ENCODE data around the gene IBTK. TPM values are rescaled to one million over a fixed set of nuclear protein-coding genes. Genes with fewer than 3 reads are reported as not detected.

Gene IBTK
- total and polyA plus RNA-seq, 2 of the 4 experiments (the other 2 are of a cell fraction): 9.7 to 45.0 TPM

DNA sequence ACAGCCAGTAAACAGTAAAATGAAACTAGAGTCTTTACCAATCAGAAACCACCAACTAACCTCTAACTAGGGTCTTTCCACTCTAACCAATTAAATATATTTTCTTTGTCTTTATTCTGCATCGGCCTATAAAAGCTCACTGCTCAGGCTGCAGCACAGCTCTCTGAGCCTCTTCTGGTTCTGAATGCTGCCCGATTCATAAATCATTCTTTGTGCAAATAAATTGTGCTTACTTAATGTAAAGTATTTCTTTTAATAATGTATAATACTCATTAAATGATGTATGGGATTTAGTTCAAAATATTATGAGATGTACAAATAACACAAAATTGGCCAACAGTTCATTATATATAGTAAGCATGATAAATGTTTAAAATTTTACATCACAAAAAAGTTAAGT lies 7.9 kb downstream of the IBTK start:
- Histone ChIP-seq H2AK5ac (ENCODE audit: low read depth, low read length) (no peak overlapping the region), H2BK120ac (ENCODE audit: low read depth, low read length) (no peak overlapping the region), H3K27me3 (ENCODE audit: control insufficient read depth, insufficient read depth, low read length) (no peaks in the 10 kb centered on the region), H3K9me1 (ENCODE audit: insufficient read depth, low read length) (0 out of 2 replicates have a peak, but pooled peaks cover 7% of the 10 kb centered on the region), H3K27ac (ENCODE audit: insufficient read depth, low read length) (no peak overlapping the region), H2AFZ (replicated peaks; ENCODE audit: low read length, poor library complexity) (no peak overlapping the region), H3K4me3 (ENCODE audit: insufficient read depth, low read depth, low read length) (no peak overlapping the region), H2BK20ac (ENCODE audit: low read depth, low read length) (no peak overlapping the region), H3K36me3 (ENCODE audit: control insufficient read depth, insufficient read depth, low read length) (peaks cover 13% of the 10 kb centered on the region), H4K8ac (ENCODE audit: low read depth in 2 of 2, low read length in 2 of 2) (no peak overlapping the region), H4K91ac (ENCODE audit: insufficient read depth, low read depth, low read length) (no peak overlapping the region), H4K5ac (ENCODE audit: low read depth, low read length) (no peak overlapping the region), H3K56ac (ENCODE audit: extremely low read depth, insufficient read depth, low read length) (no peak overlapping the region), H2AK9ac (replicated peaks; ENCODE audit: low read depth, low read length, poor library complexity) (no peak overlapping the region), H2BK5ac (ENCODE audit: low read depth, low read length, poor library complexity, severe bottlenecking) (no peak overlapping the region), H3K18ac (ENCODE audit: low read depth, low read length) (no peak overlapping the region), H3K79me1 (ENCODE audit: low read depth in 1 of 2, low read length in 2 of 2) (peaks cover 18 to 49% of the 10 kb centered on the region in 2 experiments), H3K4ac (ENCODE audit: low read depth, low read length) (no peak overlapping the region), H3K14ac (replicated peaks; ENCODE audit: low read depth, low read length) (no peak overlapping the region), H3K9me3 (ENCODE audit: control insufficient read depth, insufficient read depth, low read length) (no peaks in the 10 kb centered on the region), H2BK15ac (ENCODE audit: low read depth, low read length) (no peak overlapping the region), H3K4me1 (ENCODE audit: control insufficient read depth, insufficient read depth, low read length) (peaks cover 4% of the 10 kb centered on the region), H3K23ac (ENCODE audit: low read depth, low read length) (no peak overlapping the region), H3K9ac (ENCODE audit: low read depth, low read length) (no peak overlapping the region), H3K4me2 (ENCODE audit: low read depth, low read length) (no peak overlapping the region), H4K20me1 (ENCODE audit: insufficient read depth, low read length) (peaks cover 16% of the 10 kb centered on the region)
- dilution Hi-C loops (cut with HindIII; ENCODE audit: low sequenced_read_pairs, unreplicated experiment) (no loop called here), in situ Hi-C loops (cut with MboI; ENCODE audit: low sequenced_read_pairs) (no loop called here), intact Hi-C loops (cut with micrococcal nuclease) (no loop called here)
- BruUV-seq (replicated peaks): no TSS peak
- WGBS, 2 experiments (ENCODE audit: extremely low coverage in 2 of 2, insufficient read length in 1 of 2): no CpG with 5 or more reads among the region's 2 CpGs
- DNase-seq: no peak
- POLR2A ChIA-PET (ENCODE audit: unreplicated experiment): no interaction called here
- no peak for ATAC-seq (ENCODE audit: low read depth)
- CTCF ChIA-PET: no interaction called here
- TF ChIP-seq FOS (IDR thresholded peaks at IDR 0.05; ENCODE audit: low read depth, low read length) (no peak), MXI1 (IDR thresholded peaks at IDR 0.05; ENCODE audit: borderline replicate concordance, low read depth, low read length) (no peak), BHLHE40 (IDR thresholded peaks at IDR 0.05; ENCODE audit: low read depth, low read length) (no peak), MAFK (IDR thresholded peaks at IDR 0.05; ENCODE audit: low read depth, low read length) (no peak), USF2 (IDR thresholded peaks at IDR 0.05; ENCODE audit: low read depth, low read length) (no peak), RAD21 (IDR thresholded peaks at IDR 0.05; ENCODE audit: low read length) (no peak), SMC3 (IDR thresholded peaks at IDR 0.05; ENCODE audit: low read depth, low read length) (no peak), MAZ (IDR thresholded peaks at IDR 0.05; ENCODE audit: borderline replicate concordance, low read depth, low read length) (no peak), CEBPB (IDR thresholded peaks at IDR 0.05; ENCODE audit: low read depth, low read length) (no peak), NFE2L2 (IDR thresholded peaks at IDR 0.05; ENCODE audit: low read depth, low read length) (no peak), POLR2A (IDR thresholded peaks at IDR 0.05; ENCODE audit: low read depth, low read length) (no peak), RCOR1 (IDR thresholded peaks at IDR 0.05; ENCODE audit: insufficient replicate concordance, low read length) (no peak), CTCF (conservative IDR thresholded peaks at IDR 0.05; ENCODE audit: low read depth, low read length) (no peak), CHD1 (IDR thresholded peaks at IDR 0.05; ENCODE audit: low read depth, low read length) (no peak), RFX5 (IDR thresholded peaks at IDR 0.05; ENCODE audit: low read depth, low read length) (no peak)
- TF ChIP-seq, protein P1, sequence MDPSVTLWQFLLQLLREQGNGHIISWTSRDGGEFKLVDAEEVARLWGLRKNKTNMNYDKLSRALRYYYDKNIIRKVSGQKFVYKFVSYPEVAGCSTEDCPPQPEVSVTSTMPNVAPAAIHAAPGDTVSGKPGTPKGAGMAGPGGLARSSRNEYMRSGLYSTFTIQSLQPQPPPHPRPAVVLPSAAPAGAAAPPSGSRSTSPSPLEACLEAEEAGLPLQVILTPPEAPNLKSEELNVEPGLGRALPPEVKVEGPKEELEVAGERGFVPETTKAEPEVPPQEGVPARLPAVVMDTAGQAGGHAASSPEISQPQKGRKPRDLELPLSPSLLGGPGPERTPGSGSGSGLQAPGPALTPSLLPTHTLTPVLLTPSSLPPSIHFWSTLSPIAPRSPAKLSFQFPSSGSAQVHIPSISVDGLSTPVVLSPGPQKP (IDR thresholded peaks at IDR 0.05; ENCODE audit: borderline replicate concordance, low read depth, low read length): no peak

All from IMR-90 (cell line).